HG02884 (cell line): ENCODE data around the gene NOC4L.

Source experiments
- ATAC-seq: cut with Tn5 transposase; IDR thresholded peaks from one replicate; pipeline ENCODE4 v1.9.1; 2021; ENCODE audit warnings: mild to moderate bottlenecking, moderate library complexity; ENCODE audit not compliant: unreplicated experiment

The NOC4L gene

DNA sequence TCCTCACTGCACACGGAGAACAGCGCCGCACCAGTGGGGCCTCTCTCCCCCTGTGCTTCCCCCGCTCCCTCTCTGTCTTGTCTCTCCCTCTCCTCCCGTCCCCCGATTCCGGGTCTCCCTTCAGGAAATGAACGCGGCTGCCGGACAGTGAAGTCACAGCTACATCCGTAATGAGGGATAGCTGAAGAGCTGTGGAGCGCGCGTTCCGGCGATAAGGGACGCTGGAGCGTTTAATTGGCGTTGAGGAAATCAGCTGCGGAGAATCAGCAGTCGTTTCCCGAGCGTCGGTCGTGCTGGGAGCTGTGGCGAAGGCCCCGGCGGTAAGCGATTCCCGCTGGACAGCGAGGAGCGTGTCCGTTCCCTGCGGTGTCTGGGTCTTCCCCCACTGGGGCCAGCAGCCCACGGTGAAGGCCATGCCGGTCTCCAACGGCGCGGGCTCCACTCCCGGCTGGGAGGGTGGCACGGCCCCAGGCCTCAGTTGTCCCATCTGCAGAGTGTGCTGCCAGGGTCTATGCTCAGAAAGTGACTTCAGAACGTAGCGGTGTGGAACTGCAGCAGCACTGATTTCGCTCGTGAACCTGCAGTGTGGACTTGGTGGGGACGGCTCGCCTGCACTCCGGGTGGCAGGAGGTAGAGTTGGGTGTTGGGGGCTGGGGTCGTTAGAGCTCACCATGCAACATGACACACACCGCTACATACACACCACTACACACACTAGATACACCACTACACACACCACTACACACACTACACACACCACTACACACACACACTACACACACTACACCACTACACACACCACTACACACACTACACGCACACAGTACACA is 10.9 kb downstream of the NOC4L start:
- ATAC-seq: no peak

DNA sequence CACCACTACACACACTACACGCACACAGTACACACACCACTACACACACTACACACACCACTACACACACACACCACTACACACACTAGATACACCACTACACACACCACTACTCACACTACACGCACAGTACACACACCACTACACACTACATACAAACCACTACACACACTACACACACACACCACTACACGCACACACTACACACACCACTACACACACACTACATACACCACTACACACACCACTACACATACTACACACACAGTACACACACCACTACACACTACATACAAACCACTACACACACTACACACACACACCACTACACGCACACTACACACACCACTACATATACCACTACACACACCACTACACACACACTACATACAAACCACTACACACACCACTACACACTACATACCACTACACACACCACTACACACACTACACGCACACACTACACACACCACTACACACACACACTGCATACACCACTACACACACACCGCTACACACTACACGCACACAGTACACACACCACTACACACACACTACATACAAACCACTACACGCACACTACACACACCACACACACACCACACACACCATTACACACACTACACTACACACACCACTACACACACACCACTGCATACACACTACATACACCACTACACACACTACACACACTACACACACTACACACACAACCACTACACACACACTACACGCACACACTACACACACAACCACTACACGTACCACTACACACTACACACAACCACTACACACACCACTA is 11.7 kb downstream of the NOC4L start:
- no peak for ATAC-seq

DNA sequence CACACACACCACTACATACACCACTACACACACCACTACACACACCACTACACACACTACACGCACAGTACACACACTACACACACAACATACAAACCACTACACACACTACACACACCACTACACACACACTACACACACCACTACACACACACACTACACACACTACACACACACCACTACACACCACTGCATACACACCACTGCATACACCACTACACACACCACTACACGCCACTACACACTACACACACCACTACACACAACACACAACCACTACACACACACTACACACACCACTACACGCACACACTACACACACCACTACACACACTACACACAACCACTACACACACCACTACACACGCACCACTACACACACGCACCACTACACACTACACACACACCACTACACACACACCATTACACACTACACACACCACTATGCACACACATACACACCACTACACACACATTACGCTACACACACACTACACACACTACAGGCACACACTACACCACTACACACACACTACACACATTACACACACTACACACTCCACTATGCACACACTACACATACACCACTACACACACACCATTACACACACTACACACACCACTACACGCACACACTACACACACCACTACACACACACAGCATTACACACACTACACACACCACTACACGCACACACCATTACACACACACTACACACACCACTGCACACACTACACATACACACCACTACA is 12.5 kb downstream of the NOC4L start:
- ATAC-seq: no peak

DNA sequence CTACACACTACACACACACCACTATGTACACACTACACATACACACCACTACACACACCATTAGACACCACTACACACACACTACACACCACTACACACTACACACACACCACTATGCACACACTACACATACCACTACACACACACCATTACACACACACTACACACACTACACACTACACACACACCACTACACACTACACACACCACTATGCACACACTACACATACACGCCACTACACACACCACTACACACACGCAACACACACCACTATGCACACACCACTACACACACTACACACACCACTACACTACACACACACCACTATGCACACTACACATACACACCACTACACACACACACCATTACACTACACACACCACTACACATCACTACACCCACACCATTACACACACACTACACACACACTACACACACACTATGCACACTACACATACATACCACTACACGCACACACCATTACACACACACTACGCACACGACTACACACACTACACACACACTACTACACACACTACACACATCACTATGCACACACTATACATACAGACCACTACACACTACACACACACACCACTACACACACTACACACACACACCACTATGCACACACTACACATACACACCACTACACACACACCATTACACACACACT is 13.6 kb downstream of the NOC4L start:
- ATAC-seq: no peak

DNA sequence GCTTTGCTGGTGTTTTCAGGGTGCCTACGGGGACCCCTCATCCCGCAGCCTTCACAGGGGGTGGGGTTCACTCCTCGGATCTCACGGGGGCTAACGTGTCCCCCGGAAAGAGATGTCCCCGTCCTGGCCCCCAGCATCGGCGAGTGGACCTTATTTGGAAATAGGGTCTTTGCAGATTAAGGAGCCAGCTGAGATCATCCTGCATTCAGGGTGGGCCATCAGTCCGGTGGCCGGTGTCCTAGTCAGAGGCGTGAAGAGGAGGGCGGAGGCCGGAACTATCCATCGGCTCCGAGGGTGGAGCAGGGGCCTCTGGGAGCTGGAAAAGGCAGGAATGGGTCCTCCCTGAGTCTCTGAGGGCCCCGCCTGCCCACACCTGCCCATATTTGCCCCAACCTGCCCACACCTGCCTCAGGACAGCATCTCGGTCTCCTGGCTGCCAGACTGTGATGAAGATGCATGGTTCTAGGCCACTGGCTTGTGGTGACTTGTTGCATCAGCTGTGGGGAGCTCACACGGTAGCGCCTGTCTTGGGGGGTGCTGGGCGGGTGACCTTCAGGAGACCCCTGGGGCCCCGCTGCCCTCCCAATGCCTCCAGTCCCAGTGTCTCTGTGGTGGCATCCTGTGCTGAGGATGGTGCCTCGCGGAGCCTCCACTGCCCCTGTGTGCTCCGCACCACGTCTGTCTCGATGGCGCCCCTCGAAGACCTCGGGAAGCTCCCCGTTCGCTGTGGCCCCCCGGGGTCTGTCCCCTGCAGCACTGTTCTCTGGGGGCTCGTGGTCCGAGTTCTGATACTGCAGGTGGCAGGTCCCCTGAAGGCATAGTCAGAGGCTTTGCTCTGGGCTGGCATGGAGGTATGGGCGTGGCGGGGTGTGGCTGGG is 14.7 kb downstream of the NOC4L start:
- ATAC-seq: no peak

DNA sequence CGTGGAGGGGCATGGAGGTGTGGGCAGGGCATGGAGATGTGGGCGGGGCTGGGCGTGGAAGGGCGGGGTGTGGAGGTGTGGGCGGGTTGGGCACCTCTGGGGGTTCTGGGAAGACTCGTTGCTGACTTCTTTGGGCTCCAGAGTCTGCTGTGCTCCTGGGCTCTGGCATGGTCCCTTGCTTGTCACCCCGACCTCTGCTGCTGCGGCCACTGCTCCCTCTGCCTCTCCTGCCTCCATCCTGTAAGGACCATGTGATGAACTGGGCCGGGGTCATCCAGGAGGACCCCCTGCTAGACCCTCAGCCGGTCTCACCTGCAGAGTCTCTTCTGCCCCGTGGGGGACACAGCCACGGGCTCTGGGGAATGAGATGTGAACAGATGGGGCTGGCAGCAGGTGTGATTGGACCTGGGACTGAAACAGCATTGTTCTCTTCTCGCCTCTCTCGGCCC is 15.3 kb downstream of the NOC4L start:
- ATAC-seq: no peak

DNA sequence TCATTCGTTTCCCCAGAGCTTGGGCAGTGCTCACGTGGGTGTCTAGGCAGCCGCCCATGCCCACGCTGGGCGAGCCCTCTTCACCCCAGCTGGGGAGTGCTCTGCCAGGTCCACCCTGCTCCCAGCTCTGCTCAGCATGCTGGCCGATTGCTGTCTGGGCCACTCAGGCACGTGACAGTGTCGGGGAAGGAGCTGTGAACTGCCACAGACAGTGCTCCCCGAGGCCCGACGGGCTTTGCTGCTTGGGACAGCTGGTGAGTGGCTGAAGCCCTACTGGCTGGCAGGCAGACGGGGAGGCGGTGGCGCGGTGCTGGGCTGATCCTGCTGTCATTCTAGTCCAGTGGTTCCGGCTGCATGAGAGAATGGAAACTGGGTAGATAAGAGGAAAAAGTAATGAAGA is 15.8 kb downstream of the NOC4L start:
- ATAC-seq: no peak

DNA sequence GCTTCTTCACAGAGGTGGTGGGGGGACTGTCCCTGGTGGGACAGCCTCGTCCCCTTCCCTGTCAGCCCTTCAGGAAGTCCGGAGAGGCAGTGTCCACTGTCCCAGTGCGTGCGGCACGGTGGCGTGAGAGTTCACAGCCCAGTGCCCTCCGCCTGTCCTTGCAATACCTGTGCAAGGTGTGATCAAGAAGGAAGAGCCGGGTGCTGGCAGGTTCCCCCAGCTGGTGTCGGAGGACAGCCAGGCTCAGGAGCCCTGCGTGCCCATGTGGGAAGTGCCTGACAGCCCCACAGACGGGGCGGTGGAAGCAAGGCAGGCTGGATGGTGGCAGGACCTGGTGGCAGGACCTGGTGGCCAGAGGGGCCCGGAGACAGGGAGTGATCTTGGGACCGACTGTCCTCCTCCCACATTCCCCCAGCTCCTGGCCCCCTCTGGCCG is 16.4 kb downstream of the NOC4L start:
- ATAC-seq: no peak

DNA sequence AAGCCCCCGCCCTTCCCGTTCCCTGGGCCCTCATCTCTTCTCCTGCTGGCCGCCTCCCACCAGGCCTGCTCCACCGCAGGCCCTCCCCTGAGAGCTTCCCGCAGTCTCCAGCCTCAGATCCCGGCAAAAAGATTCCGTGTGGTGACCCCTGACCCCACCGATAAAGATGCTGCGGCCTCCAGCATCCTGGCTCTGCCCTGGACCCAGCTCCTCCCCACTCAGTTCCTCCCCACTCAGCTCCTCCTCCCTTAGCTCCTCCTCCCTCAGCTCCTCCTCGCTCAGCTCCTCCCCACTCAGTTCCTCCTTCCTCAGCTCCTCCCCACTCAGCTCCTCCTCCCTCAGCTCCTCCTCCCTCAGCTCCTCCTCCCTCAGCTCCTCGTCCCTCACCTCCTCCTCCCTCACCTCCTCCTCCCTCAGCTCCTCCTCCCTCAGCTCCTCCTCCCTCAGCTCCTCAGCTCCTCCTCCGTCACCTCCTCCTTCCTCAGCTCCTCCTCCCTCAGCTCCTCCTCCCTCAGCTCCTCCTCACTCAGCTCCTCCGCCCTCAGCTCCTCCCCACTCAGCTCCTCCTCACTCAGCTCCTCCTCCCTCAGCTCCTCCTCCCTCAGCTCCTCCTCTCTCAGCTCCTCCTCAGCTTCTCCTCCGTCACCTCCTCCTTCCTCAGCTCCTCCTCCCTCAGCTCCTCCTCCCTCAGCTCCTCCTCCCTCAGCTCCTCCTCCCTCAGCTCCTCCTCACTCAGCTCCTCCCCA is 17.0 kb downstream of the NOC4L start:
- no peak for ATAC-seq

DNA sequence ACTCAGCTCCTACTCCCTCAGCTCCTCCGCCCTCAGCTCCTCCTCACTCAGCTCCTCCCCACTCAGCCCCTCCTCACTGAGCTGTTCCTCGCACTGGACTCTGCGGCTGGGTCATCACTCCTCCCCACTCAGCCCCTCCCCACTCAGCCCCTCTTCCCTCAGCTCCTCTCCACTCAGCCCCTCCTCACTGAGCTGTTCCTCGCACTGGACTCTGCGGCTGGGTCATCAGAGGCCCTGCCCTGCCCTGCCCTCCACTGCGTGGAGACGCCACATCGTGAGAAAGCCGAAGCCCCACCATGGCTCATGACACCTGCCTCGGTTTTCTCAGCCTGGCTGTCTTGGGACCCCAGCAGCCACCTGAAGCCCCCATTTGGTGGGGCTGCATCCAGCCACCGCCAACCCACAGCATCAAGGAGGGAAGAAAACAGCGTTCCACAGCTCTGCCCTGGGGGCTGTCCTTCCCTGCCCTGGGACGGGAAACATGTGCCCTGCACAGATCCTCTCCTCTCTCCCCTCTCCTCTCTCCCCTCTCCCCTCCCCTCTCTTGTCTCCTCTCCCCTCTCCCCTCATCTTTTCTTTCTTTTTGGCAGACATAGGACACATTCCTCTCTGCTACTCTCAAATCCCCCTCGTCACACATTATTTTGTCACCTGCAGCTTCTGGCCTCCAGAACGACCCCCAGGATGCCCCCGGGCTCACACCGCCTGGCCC is 17.7 kb downstream of the NOC4L start:
- ATAC-seq: no peak

DNA sequence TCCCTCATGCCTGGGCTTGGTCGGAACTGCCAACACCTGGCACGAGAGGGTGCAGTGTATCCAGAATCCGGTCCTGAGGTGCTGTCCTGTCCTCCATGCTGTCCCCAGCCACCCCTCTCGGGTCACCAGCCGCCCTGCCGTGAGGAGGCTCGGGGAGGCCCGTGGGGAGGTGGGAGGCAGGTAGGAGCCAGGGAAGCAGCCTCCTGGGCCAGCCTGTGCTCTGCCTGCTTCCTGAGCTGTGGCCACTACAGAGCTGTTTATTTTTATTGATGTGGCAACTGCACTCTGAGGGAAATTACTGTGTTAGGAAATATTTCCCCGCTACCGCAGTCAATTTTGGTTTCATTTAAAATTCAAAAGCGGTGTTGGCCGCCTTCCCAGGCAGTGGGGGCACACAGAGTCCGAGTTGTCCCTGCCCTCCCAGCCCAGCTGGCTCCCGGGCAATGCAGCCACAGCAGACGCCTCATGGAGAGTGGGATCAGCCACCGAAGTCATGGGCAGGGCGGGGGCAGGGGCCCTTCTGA is 18.3 kb downstream of the NOC4L start:
- ATAC-seq: no peak

DNA sequence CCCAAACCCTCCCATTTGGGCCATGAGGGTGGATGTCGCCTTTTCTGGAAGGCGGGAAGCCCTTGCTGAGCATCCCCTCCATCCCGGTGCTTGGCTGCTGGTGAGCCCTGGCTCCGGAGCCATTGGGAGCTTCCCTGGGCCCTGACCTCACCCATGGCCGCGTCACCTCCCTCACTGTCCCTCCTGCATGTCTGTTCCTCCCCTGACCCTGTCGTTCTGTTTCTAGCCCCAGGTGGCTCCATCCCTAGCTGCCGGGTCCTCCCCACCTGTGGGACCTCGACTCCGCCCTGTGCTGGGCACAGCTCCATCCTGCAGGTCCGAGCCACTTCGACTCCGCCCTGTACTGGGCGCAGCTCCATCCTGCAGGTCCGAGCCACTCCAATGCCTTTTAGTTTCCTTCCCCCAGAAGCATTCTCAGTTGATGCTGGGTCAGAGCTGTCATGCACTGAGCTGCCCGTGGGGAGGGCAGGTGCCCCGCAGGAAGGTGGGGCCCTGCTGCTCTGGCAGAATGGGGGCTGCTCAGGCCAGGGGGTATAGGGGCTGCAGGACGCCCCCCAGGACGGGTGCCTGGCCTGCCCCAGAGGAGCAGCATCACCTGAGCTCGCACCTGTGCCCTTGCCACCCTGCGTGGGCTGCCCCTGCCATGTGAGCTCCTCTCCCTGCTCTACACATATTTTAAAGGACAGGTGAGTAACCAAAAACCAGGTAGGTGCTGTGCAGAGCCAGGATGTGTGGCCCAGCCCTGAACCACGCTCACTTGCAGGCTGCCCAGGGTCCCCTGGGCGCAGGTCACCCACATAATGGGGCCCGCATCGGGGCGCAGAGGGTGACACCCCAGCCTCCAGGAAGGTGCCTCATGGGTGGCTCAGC is 19.0 kb downstream of the NOC4L start:
- ATAC-seq: no peak

DNA sequence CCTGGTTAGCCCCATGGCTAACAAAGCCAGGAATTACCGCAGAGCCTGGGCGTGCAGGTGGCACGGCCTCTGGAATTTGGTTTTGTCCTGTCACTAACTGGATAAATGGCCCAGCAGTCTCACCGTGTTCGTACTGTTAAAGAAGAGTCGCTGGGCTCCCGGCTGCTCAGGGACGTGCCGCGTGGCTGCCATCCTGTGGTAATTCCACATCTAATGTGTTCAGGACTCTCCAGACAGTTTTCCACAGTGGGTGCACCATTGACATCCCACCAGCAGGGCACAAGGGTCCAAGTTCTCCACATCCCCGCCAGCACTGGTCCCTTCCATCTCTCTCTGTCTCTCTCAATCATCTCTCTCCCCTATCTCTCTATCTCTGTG is 19.6 kb downstream of the NOC4L start:
- no peak for ATAC-seq

DNA sequence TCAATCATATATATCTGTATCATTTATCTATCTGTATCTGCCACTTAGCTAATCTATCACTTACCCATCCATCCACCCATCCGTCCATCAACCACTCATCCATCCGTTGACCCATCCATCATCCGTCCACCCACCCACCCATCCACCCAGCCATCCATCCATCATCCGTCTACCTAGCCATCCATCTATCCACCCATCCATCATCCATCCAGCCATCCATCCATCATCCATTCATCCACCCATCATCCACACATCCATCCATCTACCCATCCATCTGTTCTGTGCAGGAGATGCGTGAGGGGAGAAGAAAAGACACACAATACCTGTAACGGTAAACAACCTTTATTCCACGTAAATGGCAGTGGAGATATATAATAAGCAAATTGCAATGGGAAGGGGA is 20.2 kb downstream of the NOC4L start:
- no peak for ATAC-seq

DNA sequence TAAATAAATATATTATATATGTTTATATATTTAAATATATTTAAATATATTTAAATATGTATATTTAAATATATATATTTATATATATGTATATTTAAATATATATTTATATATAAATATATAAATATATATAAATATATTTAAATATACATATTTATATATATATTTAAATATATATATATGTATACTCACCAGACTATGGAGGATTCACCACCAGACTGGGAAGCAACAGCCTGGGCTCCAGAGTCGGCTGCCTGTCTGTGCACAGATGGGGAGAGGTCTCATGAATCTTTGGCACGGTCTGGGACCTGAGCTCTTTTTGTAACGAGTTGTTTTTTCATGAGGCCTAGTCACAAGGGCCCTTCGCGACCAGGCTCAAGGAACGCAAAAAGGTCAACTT is 21.3 kb downstream of the NOC4L start:
- ATAC-seq: no peak

DNA sequence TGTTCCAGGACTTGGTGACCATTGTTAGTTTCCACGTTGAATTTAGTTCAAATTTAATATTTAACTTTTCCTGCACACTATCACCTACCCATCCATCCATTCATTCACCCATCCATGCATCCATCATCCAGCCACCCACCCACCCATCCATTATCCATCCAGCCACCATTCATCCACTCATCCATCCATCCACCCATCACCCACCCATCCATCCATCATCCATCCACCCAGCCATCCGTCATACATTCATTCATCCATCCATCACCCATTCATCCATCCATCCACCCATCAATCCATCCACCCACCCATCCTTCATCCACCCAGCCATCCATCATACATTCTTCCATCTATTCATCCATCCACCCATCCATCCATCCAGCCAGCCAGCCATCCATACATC is 21.8 kb downstream of the NOC4L start:
- no peak for ATAC-seq

DNA sequence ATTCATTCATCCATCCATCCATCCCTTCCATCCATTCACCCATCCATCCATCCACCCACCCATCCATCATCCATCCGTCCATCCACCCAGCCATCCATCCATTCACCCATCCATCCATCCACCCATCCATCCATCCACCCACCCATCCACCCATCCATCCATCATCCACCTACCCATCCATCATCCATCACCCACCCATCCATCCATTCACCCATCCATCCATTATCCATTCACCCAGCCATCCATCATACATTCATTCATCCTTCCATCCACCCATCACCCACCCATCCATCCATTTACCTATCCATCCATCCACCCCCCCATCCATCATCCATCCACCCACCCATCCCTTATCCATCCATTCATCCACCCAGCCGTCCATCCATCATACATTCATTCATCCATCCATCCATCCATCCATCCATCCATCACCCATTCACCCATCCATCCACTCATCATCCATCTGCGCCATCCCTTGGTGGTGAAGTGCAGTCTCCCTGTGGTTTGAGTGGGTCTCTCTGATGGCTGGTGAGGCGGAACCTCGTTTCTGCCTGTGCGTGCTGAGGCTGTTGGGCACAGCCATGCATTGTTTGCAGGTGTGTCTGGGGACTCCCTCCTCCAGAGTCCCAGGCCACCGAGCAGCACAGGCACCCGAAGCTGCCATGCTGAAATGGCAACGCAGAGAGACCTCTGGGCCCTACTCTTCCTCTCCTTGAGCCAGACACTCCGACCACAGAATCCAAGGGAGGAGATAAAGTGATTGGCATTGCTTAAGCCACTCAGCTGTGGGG is 22.7 kb downstream of the NOC4L start:
- no peak for ATAC-seq
